ENCODE data around the gene MEP1A. TPM values are rescaled to one million over a fixed set of nuclear protein-coding genes. Genes with fewer than 3 reads are reported as not detected.

The MEP1A gene
- total RNA-seq, 1 donor from 2014 or later = not detected

DNA sequence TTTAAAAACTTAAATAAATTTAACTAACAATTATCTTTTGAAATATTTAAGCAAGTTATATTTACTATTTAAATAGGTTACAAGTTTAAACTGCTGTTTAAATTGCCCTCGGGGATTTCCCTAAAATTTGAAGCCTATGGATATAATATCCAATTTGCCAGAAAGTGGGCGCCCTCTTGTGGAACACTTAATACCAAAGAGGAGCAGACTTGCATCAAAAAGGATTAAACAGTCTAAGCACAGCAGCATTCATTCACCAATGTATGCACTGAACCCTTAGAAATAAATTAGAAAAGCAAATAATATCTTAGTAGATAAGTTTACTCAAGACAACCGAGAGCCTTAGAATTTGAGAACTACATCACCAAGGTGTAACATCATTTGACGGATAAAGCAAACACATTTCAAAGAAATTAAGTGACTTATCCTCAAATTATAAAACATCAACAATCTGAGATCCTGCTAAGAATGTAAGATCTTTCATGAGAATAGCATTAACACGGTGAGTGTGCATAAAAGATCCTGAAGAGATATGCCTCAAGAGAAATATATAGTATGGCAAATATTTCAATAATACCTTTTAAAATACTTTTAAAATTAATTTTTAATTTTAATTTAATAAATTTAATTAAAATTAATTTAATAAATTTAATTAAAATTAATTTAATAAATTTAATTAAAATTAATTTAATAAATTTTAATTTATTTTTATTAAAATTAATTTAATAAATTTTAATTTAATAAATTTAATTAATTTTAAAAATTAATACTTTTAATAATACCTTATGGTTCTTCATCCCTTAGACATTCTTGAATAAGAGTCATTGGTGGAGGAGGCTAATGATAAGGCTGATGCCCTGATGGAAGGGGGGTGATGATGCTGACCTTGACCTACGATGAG is 11.5 kb upstream of the MEP1A start:
- no peaks in the 10 kb centered on the region for H3K9me3 ChIP-seq
- H3K4me3 ChIP-seq = no peak overlapping the region
- no peaks in the 10 kb centered on the region for H3K36me3 ChIP-seq
- ATAC-seq = peak; percentile 78
- TF ChIP-seq, protein P1, sequence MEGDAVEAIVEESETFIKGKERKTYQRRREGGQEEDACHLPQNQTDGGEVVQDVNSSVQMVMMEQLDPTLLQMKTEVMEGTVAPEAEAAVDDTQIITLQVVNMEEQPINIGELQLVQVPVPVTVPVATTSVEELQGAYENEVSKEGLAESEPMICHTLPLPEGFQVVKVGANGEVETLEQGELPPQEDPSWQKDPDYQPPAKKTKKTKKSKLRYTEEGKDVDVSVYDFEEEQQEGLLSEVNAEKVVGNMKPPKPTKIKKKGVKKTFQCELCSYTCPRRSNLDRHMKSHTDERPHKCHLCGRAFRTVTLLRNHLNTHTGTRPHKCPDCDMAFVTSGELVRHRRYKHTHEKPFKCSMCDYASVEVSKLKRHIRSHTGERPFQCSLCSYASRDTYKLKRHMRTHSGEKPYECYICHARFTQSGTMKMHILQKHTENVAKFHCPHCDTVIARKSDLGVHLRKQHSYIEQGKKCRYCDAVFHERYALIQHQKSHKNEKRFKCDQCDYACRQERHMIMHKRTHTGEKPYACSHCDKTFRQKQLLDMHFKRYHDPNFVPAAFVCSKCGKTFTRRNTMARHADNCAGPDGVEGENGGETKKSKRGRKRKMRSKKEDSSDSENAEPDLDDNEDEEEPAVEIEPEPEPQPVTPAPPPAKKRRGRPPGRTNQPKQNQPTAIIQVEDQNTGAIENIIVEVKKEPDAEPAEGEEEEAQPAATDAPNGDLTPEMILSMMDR (IDR thresholded peaks at IDR 0.05) = peak; percentile 68
- H3K4me1 ChIP-seq = no peaks in the 10 kb centered on the region
- peaks cover 3% of the 10 kb centered on the region for H3K27me3 ChIP-seq
- no peak overlapping the region for H3K27ac ChIP-seq
- DNase-seq = no peak
- intact Hi-C loops (cut with DNase I) = no loop called here

DNA sequence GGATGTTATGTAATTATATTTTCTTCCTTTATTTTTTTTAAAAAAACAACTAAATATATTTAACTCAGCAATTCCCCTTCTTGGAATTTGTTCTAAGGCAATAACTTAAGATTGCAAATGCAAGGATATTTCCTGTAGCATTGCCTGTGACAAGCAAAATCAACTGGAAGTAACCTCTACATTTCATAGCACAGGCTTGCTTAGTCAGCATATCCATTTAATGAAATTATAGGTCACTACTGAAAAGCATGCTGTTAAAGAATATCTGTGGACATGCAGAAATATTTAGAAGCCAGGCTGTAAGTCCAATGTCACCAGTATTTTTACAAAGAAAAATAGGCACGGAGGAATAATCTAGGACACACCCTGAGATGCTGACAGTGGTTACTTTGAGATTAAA is 8.7 kb upstream of the MEP1A start:
- DNase-seq (no peak), ATAC-seq (no peak)
- Histone ChIP-seq H3K4me1 (no peaks in the 10 kb centered on the region), H3K4me3 (no peak overlapping the region), H3K27me3 (no peaks in the 10 kb centered on the region), H3K9me3 (no peaks in the 10 kb centered on the region), H3K36me3 (no peaks in the 10 kb centered on the region), H3K27ac (no peak overlapping the region)
- intact Hi-C loops (cut with DNase I) = no loop called here
- TF ChIP-seq, protein P1 (IDR thresholded peaks at IDR 0.05) = no peak

DNA sequence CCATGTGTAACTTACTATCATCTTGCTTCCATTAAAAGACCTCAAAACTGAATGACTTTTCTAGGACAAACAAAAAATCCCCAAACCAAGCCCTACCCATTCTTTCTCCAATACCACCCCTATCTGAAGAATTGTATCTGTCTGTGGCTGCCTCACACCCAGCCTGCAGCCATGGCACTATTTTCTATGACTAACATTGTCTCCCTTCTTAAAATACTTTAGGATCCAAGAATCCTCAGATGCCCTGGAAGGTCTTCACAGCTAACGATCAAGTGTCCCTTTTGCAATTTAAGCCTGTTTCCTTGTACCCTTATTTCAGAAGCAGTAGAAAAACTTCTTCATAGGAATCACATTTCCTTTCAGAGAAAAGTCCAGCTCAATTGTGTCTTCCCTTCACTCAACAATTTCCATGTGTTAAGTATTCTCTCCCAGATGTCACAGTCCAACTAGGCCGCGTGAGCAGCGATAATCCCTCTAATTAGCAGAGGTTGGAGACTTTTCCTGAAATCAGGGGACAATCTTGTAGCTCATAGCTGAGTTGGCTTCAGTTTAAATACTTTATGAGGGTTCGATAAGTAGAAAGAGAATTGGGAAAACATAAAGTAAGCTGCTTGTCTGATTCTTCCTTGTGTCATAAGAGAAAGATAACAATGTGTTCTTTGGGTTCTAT is 5.2 kb upstream of the MEP1A start:
- H3K4me3 ChIP-seq = no peak overlapping the region
- H3K9me3 ChIP-seq = no peaks in the 10 kb centered on the region
- ATAC-seq (no peak), DNase-seq (no peak)
- no peak overlapping the region for H3K27ac ChIP-seq
- no peaks in the 10 kb centered on the region for H3K27me3 ChIP-seq
- H3K36me3 ChIP-seq = no peaks in the 10 kb centered on the region
- TF ChIP-seq, protein P1 (IDR thresholded peaks at IDR 0.05) = no peak
- no peaks in the 10 kb centered on the region for H3K4me1 ChIP-seq
- intact Hi-C loops (cut with DNase I) = no loop called here

DNA sequence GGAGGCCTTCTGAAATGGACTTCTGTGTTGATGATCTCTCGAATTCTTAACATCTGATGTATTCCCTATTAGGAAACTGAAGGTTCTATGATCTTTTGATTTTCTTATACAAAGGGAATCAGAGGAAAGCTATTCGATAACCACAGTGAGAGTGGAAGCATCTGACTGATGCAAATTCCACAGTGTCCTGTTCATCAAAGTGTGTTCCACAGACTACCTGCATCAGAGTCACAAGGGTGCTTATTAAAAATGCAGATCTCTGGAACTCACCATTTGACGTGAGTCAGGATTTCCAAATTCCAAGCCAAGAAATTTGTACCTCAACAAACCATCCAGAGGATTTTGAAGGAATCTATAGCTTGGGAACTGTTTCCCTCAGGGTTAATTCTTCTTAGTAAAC is 4.4 kb upstream of the MEP1A start:
- Histone ChIP-seq H3K27ac (no peak overlapping the region), H3K36me3 (no peaks in the 10 kb centered on the region), H3K27me3 (no peaks in the 10 kb centered on the region), H3K9me3 (no peaks in the 10 kb centered on the region), H3K4me3 (no peak overlapping the region), H3K4me1 (no peaks in the 10 kb centered on the region)
- TF ChIP-seq, protein P1 (IDR thresholded peaks at IDR 0.05) = no peak
- intact Hi-C loops (cut with DNase I) = no loop called here
- ATAC-seq = no peak
- DNase-seq = no peak

DNA sequence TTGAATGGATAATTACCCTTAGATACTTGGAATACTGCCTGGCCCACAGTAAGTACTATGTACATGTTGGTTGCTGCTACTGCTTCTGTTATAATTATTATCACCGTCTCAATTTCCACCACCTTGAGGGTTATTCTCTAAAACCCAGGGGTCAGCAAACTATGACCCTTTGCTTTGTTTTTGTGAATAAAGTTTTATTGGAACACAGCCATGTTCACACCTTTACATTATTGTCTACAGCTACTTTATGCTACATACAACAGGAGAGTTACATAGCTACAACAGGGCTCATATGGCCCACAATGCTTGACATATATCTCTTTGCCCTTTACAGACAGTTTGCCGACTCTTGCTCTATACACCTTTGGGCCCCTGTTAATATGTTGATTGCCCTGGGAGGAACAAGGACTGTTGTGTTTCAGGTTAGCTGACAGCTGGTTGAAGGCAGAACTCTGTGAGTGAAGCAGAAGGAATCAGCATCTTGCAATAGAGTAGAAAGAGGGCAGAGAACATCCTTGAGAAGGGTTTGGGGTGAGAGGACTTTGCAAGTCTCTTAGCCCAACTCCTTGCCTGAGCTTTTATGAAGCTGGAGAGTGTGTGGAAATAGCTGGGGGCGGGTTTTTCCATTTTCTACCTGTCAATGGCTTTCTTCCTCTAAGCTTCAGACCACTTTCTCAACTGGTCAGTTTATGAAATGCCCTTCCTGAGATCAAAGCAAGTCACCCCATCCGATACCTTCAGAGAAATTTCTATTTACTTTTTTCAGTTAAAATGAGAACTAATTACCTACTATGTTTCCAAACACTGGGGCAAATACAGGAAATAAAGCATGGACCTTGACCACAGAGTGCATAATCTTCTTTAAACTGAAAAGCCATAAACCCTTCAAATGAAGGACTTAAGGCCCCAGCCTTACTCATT is 3.5 kb upstream of the MEP1A start:
- TF ChIP-seq, protein P1 (IDR thresholded peaks at IDR 0.05) = no peak
- DNase-seq (no peak), ATAC-seq (no peak)
- intact Hi-C loops (cut with DNase I) = no loop called here
- H3K27me3 ChIP-seq = no peaks in the 10 kb centered on the region
- H3K36me3 ChIP-seq = no peaks in the 10 kb centered on the region
- no peaks in the 10 kb centered on the region for H3K4me1 ChIP-seq
- H3K9me3 ChIP-seq = no peaks in the 10 kb centered on the region
- H3K27ac ChIP-seq = no peak overlapping the region
- no peak overlapping the region for H3K4me3 ChIP-seq
